GM23338 (cell line): ENCODE measurements around the gene S100A6. TPM values are rescaled to one million over a fixed set of nuclear protein-coding genes. Genes with fewer than 3 reads are reported as not detected.
A peak's percentile ranks its signal among the peaks of the same experiment; 100 is the strongest.

Source experiments
- ATAC-seq: fragments of 200-7000 bp; cut with Tn5 transposase; 3 replicates; pipeline ENCODE4 v1.9.1; 2020
- DNase-seq: peaks from one replicate; pipeline ENCODE4 v3.0.0-alpha.2; 2015; ENCODE audit warnings: low spot score
- H2AFZ ChIP-seq: fragments of 200-600 bp; sonication (generic); 2 replicates; pipeline ENCODE4 v1.8.0; 2016; ENCODE audit warnings: antibody characterized with exemption, mild to moderate bottlenecking, moderate library complexity
- H3F3A ChIP-seq: fragments of 200-600 bp; sonication (generic); replicated peaks from 2 replicates; pipeline ENCODE4 v1.8.0; 2017; ENCODE audit warnings: antibody characterized with exemption, mixed run types, low read depth
- H3K27ac ChIP-seq: fragments of 200-600 bp; sonication (generic); 2 replicates; pipeline ENCODE4 v1.6.1; 2016; ENCODE audit warnings: low read depth
- H3K27me3 ChIP-seq: fragments of 200-600 bp; sonication (generic); 2 replicates; pipeline ENCODE4 v1.8.0; 2016; ENCODE audit warnings: mild to moderate bottlenecking, mixed run types, moderate library complexity; ENCODE audit not compliant: insufficient read depth
- H3K36me3 ChIP-seq: fragments of 200-600 bp; sonication (generic); 2 replicates; pipeline ENCODE4 v1.8.0; 2016; ENCODE audit warnings: mild to moderate bottlenecking; ENCODE audit not compliant: insufficient read depth
- H3K4me1 ChIP-seq: fragments of 200-600 bp; sonication (generic); 2 replicates; pipeline ENCODE4 v1.8.0; 2016; ENCODE audit warnings: mild to moderate bottlenecking, moderate library complexity; ENCODE audit not compliant: insufficient read depth
- H3K4me2 ChIP-seq: fragments of 200-600 bp; sonication (generic); 2 replicates; pipeline ENCODE4 v1.7.1; 2017; ENCODE audit warnings: mixed run types
- H3K4me3 ChIP-seq: fragments of 200-600 bp; sonication (generic); 2 replicates; pipeline ENCODE4 v1.6.1; 2016; ENCODE audit warnings: mixed run types
- H3K79me2 ChIP-seq: fragments of 200-600 bp; sonication (generic); replicated peaks from 2 replicates; pipeline ENCODE4 v1.8.0; 2017; ENCODE audit warnings: mild to moderate bottlenecking; ENCODE audit not compliant: insufficient read depth
- H3K9me2 ChIP-seq: fragments of 200-600 bp; sonication (generic); 2 replicates; pipeline ENCODE4 v1.8.0; 2017; ENCODE audit not compliant: insufficient read depth
- H4K20me1 ChIP-seq: fragments of 200-600 bp; sonication (generic); replicated peaks from 2 replicates; pipeline ENCODE4 v1.8.0; 2017; ENCODE audit warnings: mild to moderate bottlenecking; ENCODE audit not compliant: insufficient read depth
- H3K27ac Mint-ChIP-seq: 2 replicates; pipeline ENCODE4 v1.8.0; 2020; ENCODE audit warnings: inconsistent platforms, mild to moderate bottlenecking, moderate library complexity, mixed read lengths
- H3K27me3 Mint-ChIP-seq: 3 replicates; pipeline ENCODE4 v1.8.0; 2022; ENCODE audit warnings: low read depth, mild to moderate bottlenecking, moderate library complexity, mixed read lengths, inconsistent platforms; ENCODE audit not compliant: insufficient read depth, poor library complexity
- H3K36me3 Mint-ChIP-seq: 3 replicates; pipeline ENCODE4 v1.8.0; 2021; ENCODE audit warnings: low read depth, mild to moderate bottlenecking, inconsistent platforms, moderate library complexity, mixed read lengths
- H3K4me1 Mint-ChIP-seq: 3 replicates; pipeline ENCODE4 v1.8.0; 2020; ENCODE audit warnings: mild to moderate bottlenecking, inconsistent platforms, mixed read lengths
- H3K4me3 Mint-ChIP-seq: 3 replicates; pipeline ENCODE4 v1.8.0; 2021; ENCODE audit warnings: moderate library complexity, mild to moderate bottlenecking, inconsistent platforms, mixed read lengths
- H3K9me3 Mint-ChIP-seq: 3 replicates; pipeline ENCODE4 v1.8.0; 2020; ENCODE audit warnings: moderate library complexity, mild to moderate bottlenecking, inconsistent platforms, mixed read lengths
- CREB1 ChIP-seq: fragments of 250-450 bp; sonication (Bioruptor Pico); IDR thresholded peaks from 2 replicates; pipeline ENCODE4 v1.5.0; 2020; ENCODE audit warnings: low read depth, mild to moderate bottlenecking, moderate library complexity
- CTCF ChIP-seq, 2 experiments: fragments of 200-600 bp in 1 of 2; sonication (generic) in 1 of 2; conservative IDR thresholded peaks; 2 replicates each; pipeline versions ENCODE4 v1.5.1 to v1.6.1; 2016 to 2017; ENCODE audit warnings: antibody characterized with exemption in 2 of 2, low read depth in 2 of 2, mild to moderate bottlenecking in 2 of 2, moderate library complexity in 1 of 2
- EZH2 ChIP-seq: fragments of 200-600 bp; sonication (generic); IDR thresholded peaks from one replicate; pipeline ENCODE4 v1.8.0; 2017; ENCODE audit warnings: antibody characterized with exemption, mild to moderate bottlenecking, low read depth; ENCODE audit not compliant: unreplicated experiment
- EZH2phosphoT487 ChIP-seq: fragments of 200-600 bp; sonication (generic); IDR thresholded peaks from one replicate; pipeline ENCODE4 v1.8.1; 2018; ENCODE audit warnings: antibody characterized with exemption; ENCODE audit not compliant: unreplicated experiment
- JUNB ChIP-seq: IDR thresholded peaks from one replicate; pipeline ENCODE4 v1.6.1; 2016; ENCODE audit warnings: antibody characterized with exemption; ENCODE audit not compliant: unreplicated experiment
- NANOG ChIP-seq: IDR thresholded peaks from 2 replicates; pipeline ENCODE4 v1.6.1; 2016; ENCODE audit warnings: antibody characterized with exemption, borderline replicate concordance
- POLR2AphosphoS5 ChIP-seq: IDR thresholded peaks from 2 replicates; pipeline ENCODE4 v1.6.1; 2016; ENCODE audit warnings: antibody characterized with exemption, low read depth
- REST ChIP-seq: IDR thresholded peaks from one replicate; pipeline ENCODE4 v1.6.1; 2018; ENCODE audit warnings: antibody characterized with exemption; ENCODE audit not compliant: unreplicated experiment
- STAT1 ChIP-seq: IDR thresholded peaks from one replicate; pipeline ENCODE4 v1.6.1; 2016; ENCODE audit warnings: antibody characterized with exemption; ENCODE audit not compliant: unreplicated experiment
- ZNF114 ChIP-seq: fragments of 250-450 bp; sonication (Bioruptor Pico); IDR thresholded peaks from 2 replicates; pipeline ENCODE4 v1.5.0; 2020; ENCODE audit warnings: mild to moderate bottlenecking, moderate library complexity
- ZNF331 ChIP-seq: fragments of 250-450 bp; sonication (Bioruptor Pico); IDR thresholded peaks from 2 replicates; pipeline ENCODE4 v1.5.0; 2020; ENCODE audit warnings: low read depth, mild to moderate bottlenecking, moderate library complexity
- polyA plus RNA-seq: library from polyadenylated mRNA; unstranded; fragments of >200 nt; fragmentation: Nextera tagmentation; extraction: Ambion mirVana; gene quantifications from 2 replicates; pipeline ENCODE4 v1.2.1, GENCODE V29; 2016
- total RNA-seq: library from RNA; depleted of rRNA; stranded (reverse); fragments of >200 nt; shearing (Covaris generic); gene quantifications from 2 replicates; pipeline ENCODE4 v1.2.3, GENCODE V29; 2014
- TF ChIP-seq, protein P1 (sequence below): IDR thresholded peaks from 2 replicates; pipeline ENCODE4 v1.6.1; 2016; ENCODE audit warnings: antibody characterized with exemption

Gene S100A6
- total and polyA plus RNA-seq, 2 experiments from 2014 or later = 7.3 to 77.5 TPM

DNA sequence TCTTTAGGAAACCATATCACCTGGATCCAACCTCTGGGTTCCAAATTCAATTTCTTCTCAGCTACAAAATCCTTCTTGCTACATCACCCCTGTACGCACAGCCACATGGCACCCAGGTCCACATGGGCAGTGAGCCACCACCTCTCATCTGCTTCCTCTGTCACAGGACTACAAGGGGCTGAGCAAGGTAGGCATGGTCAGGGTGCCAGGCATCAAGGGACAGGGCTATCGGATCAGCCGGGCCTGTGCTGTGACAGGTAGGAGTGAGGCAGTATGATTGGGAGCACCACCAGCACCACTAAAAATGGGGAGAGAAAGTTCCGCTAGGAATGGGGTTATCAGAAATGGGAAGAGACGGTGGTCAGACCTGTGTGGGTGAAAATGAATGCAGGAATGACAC, 29.4 kb downstream of the S100A6 start:
- no peaks in the 10 kb centered on the region for H3K4me1 ChIP-seq
- H3K79me2 ChIP-seq = no peaks in the 10 kb centered on the region
- DNase-seq = no peak
- TF ChIP-seq NANOG = no peak
- no peak for TF ChIP-seq STAT1
- no peak for TF ChIP-seq ZNF331 (CRISPR knock-in tag)
- no peak for TF ChIP-seq JUNB
- no peak for TF ChIP-seq EZH2
- TF ChIP-seq, protein P1, sequence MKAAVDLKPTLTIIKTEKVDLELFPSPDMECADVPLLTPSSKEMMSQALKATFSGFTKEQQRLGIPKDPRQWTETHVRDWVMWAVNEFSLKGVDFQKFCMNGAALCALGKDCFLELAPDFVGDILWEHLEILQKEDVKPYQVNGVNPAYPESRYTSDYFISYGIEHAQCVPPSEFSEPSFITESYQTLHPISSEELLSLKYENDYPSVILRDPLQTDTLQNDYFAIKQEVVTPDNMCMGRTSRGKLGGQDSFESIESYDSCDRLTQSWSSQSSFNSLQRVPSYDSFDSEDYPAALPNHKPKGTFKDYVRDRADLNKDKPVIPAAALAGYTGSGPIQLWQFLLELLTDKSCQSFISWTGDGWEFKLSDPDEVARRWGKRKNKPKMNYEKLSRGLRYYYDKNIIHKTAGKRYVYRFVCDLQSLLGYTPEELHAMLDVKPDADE = no peak
- TF ChIP-seq POLR2AphosphoS5 = no peak
- TF ChIP-seq CREB1 (CRISPR knock-in tag) = no peak
- TF ChIP-seq EZH2phosphoT487 = no peak
- no peak for TF ChIP-seq ZNF114 (CRISPR knock-in tag)
- Mint-ChIP-seq H3K4me1 (peaks cover 10% of the 10 kb centered on the region; the same call in 1 of the 3 replicates), H3K9me3 (no peaks in the 10 kb centered on the region), H3K27ac (no peak overlapping the region), H3K36me3 (no peaks in the 10 kb centered on the region), H3K27me3 (peaks cover 2% of the 10 kb centered on the region), H3K4me3 (no peak overlapping the region)
- H3K4me2 ChIP-seq = no peak overlapping the region
- H3K27ac ChIP-seq = no peak overlapping the region
- no peaks in the 10 kb centered on the region for H3K36me3 ChIP-seq
- no peak for ATAC-seq
- H2AFZ ChIP-seq = peak overlapping the region; percentile 52; the same call in 1 of the 2 replicates
- H3K4me3 ChIP-seq = no peak overlapping the region
- no peaks in the 10 kb centered on the region for H3F3A ChIP-seq
- no peaks in the 10 kb centered on the region for H3K27me3 ChIP-seq
- no peaks in the 10 kb centered on the region for H3K9me2 ChIP-seq
- no peaks in the 10 kb centered on the region for H4K20me1 ChIP-seq

- H3K36me3 Mint-ChIP-seq = no peaks in the 10 kb centered on the region
- no peak overlapping the region for H3K4me3 ChIP-seq
- no peak for TF ChIP-seq JUNB
- no peak for TF ChIP-seq POLR2AphosphoS5
- no peak for TF ChIP-seq EZH2phosphoT487
- no peak for TF ChIP-seq EZH2
- no peak for TF ChIP-seq CTCF (conservative IDR thresholded peaks at IDR 0.05; ENCODE audit: low read depth in 2 of 2)
- no peak for TF ChIP-seq ZNF114 (CRISPR knock-in tag)
- no peak for TF ChIP-seq CREB1 (CRISPR knock-in tag)
- no peak for TF ChIP-seq NANOG
- TF ChIP-seq ZNF331 (CRISPR knock-in tag) = no peak
- no peak for TF ChIP-seq STAT1
- TF ChIP-seq, protein P1 = no peak
- TF ChIP-seq REST = no peak
Observed at GRCh38 chr1:153505576-153505975, 30.2 kb downstream of the S100A6 start.

More at GRCh38 chr1:153505576-153505975, 30.2 kb downstream of the S100A6 start:
- no peaks in the 10 kb centered on the region for H4K20me1 ChIP-seq
- DNase-seq (no peak), ATAC-seq (no peak)
- no peak overlapping the region for H2AFZ ChIP-seq
- H3K36me3 ChIP-seq = no peaks in the 10 kb centered on the region
- H3F3A ChIP-seq = no peaks in the 10 kb centered on the region
- no peak overlapping the region for H3K27ac ChIP-seq
- H3K9me2 ChIP-seq = no peaks in the 10 kb centered on the region
- Mint-ChIP-seq H3K4me1 (peaks cover 6% of the 10 kb centered on the region; the same call in 2 of the 3 replicates), H3K27ac (no peak overlapping the region), H3K27me3 (peaks cover 2% of the 10 kb centered on the region), H3K4me3 (no peak overlapping the region), H3K9me3 (no peaks in the 10 kb centered on the region)
- H3K4me1 ChIP-seq = no peaks in the 10 kb centered on the region
- no peak overlapping the region for H3K4me2 ChIP-seq
- H3K79me2 ChIP-seq = no peaks in the 10 kb centered on the region
- no peaks in the 10 kb centered on the region for H3K27me3 ChIP-seq
